GM18870 (cell line): ENCODE data around the gene TMTC3.
"Not testable (repeated sequence)": the region's sequence is repeated elsewhere in the genome, so short reads cannot be mapped to it uniquely, and the experiment has no call there.

ENCODE experiments used
- ATAC-seq: cut with Tn5 transposase; IDR thresholded peaks from one replicate; pipeline ENCODE4 v1.9.1; 2021; ENCODE audit warnings: moderate library complexity; ENCODE audit not compliant: unreplicated experiment

The TMTC3 gene

GRCh38 chr12:88141774-88142609, at the start of gene TMTC3, which contains the start of gene CEP290:
TSS of gene TMTC3 (plus strand) at chr12:88142307. CDS start at chr12:88148316, 6,009 bp downstream.
TSS of gene CEP290 (minus strand) at chr12:88142088. CDS start at chr12:88141307, 781 bp downstream.
- peak; percentile 96 for ATAC-seq

GRCh38 chr12:88092771-88093170, 49.3 kb upstream of the TMTC3 start:
- ATAC-seq, result no peak

GRCh38 chr12:88093573-88093972, 48.5 kb upstream of the TMTC3 start:
- no peak for ATAC-seq

- no peak for ATAC-seq
Measured at GRCh38 chr12:88108021-88108420, 34.1 kb upstream of the TMTC3 start.

- no peak for ATAC-seq
Measured at GRCh38 chr12:88111074-88111652, 30.9 kb upstream of the TMTC3 start.

- no peak for ATAC-seq
Measured at GRCh38 chr12:88113871-88114270, 28.2 kb upstream of the TMTC3 start.

- no peak for ATAC-seq
Measured at GRCh38 chr12:88122666-88123065, 19.4 kb upstream of the TMTC3 start.

- no peak for ATAC-seq
Measured at GRCh38 chr12:88127099-88127498, 15.0 kb upstream of the TMTC3 start.

- ATAC-seq, result no peak
Measured at GRCh38 chr12:88127855-88128254, 14.3 kb upstream of the TMTC3 start.

- no peak for ATAC-seq
Measured at GRCh38 chr12:88132392-88132791, 9.7 kb upstream of the TMTC3 start.

GRCh38 chr12:88133181-88133580, 8.9 kb upstream of the TMTC3 start:
- not testable (repeated sequence) for ATAC-seq

- ATAC-seq, result not testable (repeated sequence)
Measured at GRCh38 chr12:88139711-88140110, 2.4 kb upstream of the TMTC3 start.

- no peak for ATAC-seq
Measured at GRCh38 chr12:88141425-88141773, 708 bp upstream of the TMTC3 start.

- no peak for ATAC-seq
Measured at GRCh38 chr12:88142610-88142991, 494 bp downstream of the TMTC3 start.

GRCh38 chr12:88144037-88144436, 1.9 kb downstream of the TMTC3 start:
- no peak for ATAC-seq

- no peak for ATAC-seq
Measured at GRCh38 chr12:88144546-88145468, 2.7 kb downstream of the TMTC3 start.

- no peak for ATAC-seq
Measured at GRCh38 chr12:88145567-88146505, 3.7 kb downstream of the TMTC3 start.

- ATAC-seq, result no peak
Measured at GRCh38 chr12:88150063-88150462, 8.0 kb downstream of the TMTC3 start.

GRCh38 chr12:88153959-88154358, 11.9 kb downstream of the TMTC3 start:
- ATAC-seq, result no peak

GRCh38 chr12:88156075-88156654, 14.1 kb downstream of the TMTC3 start:
- ATAC-seq, result no peak
